A549 (cell line): ENCODE results near the gene RTL1. TPM values are rescaled to one million over a fixed set of nuclear protein-coding genes. Genes with fewer than 3 reads are reported as not detected.

Experiments used
- ATAC-seq, 2 experiments: fragments of 200-7000 bp in 1 of 2; fragments of >200 bp in 1 of 2; cut with Nextera tagmentation in 1 of 2; cut with Tn5 transposase in 1 of 2; 3 replicates each; pipeline versions ENCODE4 v1.8.0 to v1.9.1; 2018 to 2020; ENCODE audit warnings: mild to moderate bottlenecking in 1 of 2, moderate library complexity in 1 of 2
- CTCF ChIA-PET: fragments of 300-600 bp; sonication (Branson Sonifier 250); formaldehyde crosslinking; extraction: SDS; loops from one replicate; lab custom pipeline; 2021; ENCODE audit warnings: antibody characterized with exemption, inconsistent platforms; lab: Yijun Ruan, JAX
- POLR2A ChIA-PET: fragments of 350-600 bp; formaldehyde crosslinking; extraction: SDS; loops from one replicate; lab custom pipeline; 2021; ENCODE audit warnings: antibody characterized with exemption, inconsistent platforms; lab: Yijun Ruan, JAX
- DNase-seq, 2 experiments: peaks; one replicate each; pipeline versions ENCODE4 v3.0.0 to v3.0.0-alpha.2; 2011 to 2016; ENCODE audit warnings: low read depth in 1 of 2, low spot score in 1 of 2
- FAIRE-seq: peaks from 2 replicates; lab custom pipeline; 2011; peaks lifted over from hg19 to GRCh38; lab: Jason Lieb, UNC
- H3K27ac ChIP-seq, 2 experiments: fragments of >200 bp; sonication (Bioruptor Twin); formaldehyde crosslinking; 3 replicates each; pipeline ENCODE4 v1.5.1; 2016 to 2017
- H3K4me1 ChIP-seq: fragments of >200 bp; sonication (Bioruptor Twin); formaldehyde crosslinking; 3 replicates; pipeline ENCODE4 v1.6.1; 2016
- H3K4me2 ChIP-seq: fragments of >200 bp; sonication (Bioruptor Twin); formaldehyde crosslinking; 3 replicates; pipeline ENCODE4 v1.6.1; 2016
- H3K4me3 ChIP-seq: fragments of >200 bp; sonication (Bioruptor Twin); formaldehyde crosslinking; 3 replicates; pipeline ENCODE4 v1.5.1; 2016
- H3K9me3 ChIP-seq: fragments of >200 bp; sonication (Bioruptor Twin); formaldehyde crosslinking; 3 replicates; pipeline ENCODE4 v1.6.1; 2016
- BHLHE40 ChIP-seq: IDR thresholded peaks from 2 replicates; pipeline ENCODE4 v1.6.1; 2012; ENCODE audit warnings: low read depth, low read length, inconsistent platforms
- CEBPB ChIP-seq, 2 experiments: fragments of >200 bp in 1 of 2; sonication (Bioruptor Twin) in 1 of 2; formaldehyde crosslinking in 1 of 2; IDR thresholded peaks; 2 replicates each; pipeline ENCODE4 v1.6.1; 2012 to 2016
- EHMT2 ChIP-seq: fragments of 200-600 bp; sonication (generic); IDR thresholded peaks from 2 replicates; pipeline ENCODE4 v1.6.1; 2016; ENCODE audit warnings: antibody characterized with exemption, low read depth, mild to moderate bottlenecking, moderate library complexity
- ESRRA ChIP-seq: fragments of 150-350 bp; IDR thresholded peaks from 2 replicates; pipeline ENCODE4 v1.6.1; 2014; ENCODE audit warnings: mild to moderate bottlenecking, low read length, borderline replicate concordance
- FOSB ChIP-seq: fragments of 250-450 bp; sonication (Bioruptor Pico); IDR thresholded peaks from 2 replicates; pipeline ENCODE4 v1.5.0; 2020; ENCODE audit warnings: mild to moderate bottlenecking, moderate library complexity
- FOSL2 ChIP-seq, 2 experiments: fragments of 450-650 bp in 1 of 2; fragments of >200 bp in 1 of 2; sonication (Bioruptor Twin) in 1 of 2; formaldehyde crosslinking; IDR thresholded peaks; 2 replicates each; pipeline versions ENCODE4 v1.5.0 to v1.6.1; 2016 to 2020; ENCODE audit warnings: mild to moderate bottlenecking in 1 of 2, moderate library complexity in 1 of 2
- FOXS1 ChIP-seq: fragments of 250-450 bp; sonication (Bioruptor Pico); IDR thresholded peaks from 2 replicates; pipeline ENCODE4 v1.5.0; 2020; ENCODE audit warnings: mild to moderate bottlenecking, moderate library complexity
- JUN ChIP-seq, 2 experiments: fragments of >200 bp; sonication (Bioruptor Twin); formaldehyde crosslinking; IDR thresholded peaks; 2 replicates in 1 of 2; 3 replicates in 1 of 2; pipeline ENCODE4 v1.6.1; 2016 to 2017
- JUNB ChIP-seq: fragments of >200 bp; sonication (Bioruptor Twin); formaldehyde crosslinking; IDR thresholded peaks from 2 replicates; pipeline ENCODE4 v1.6.1; 2016
- RCOR1 ChIP-seq: fragments of 150-350 bp; IDR thresholded peaks from 2 replicates; pipeline ENCODE4 v1.6.1; 2014; ENCODE audit warnings: antibody characterized with exemption, low read length, low read depth
- RNF2 ChIP-seq: fragments of 200-600 bp; sonication (generic); IDR thresholded peaks from 2 replicates; pipeline ENCODE4 v1.6.1; 2016; ENCODE audit warnings: low read depth, mild to moderate bottlenecking, antibody characterized with exemption, moderate library complexity, borderline replicate concordance
- WGBS: methylation state at CpG from one replicate; pipeline ENCODE4 v1.1.6; 2017; ENCODE audit errors: missing lambda C conversion rate; 5-methylcytosine and 5-hydroxymethylcytosine counted together
- polyA plus RNA-seq, 4 experiments: library from polyadenylated mRNA; depleted of rRNA in 3 of 4; stranded (reverse); fragments of >200 nt; fragmentation: RNase III in 1 of 4; extraction: RNeasy Plus Mini Kit Qiagen cat#74134 plus additional on column Dnase treatment in 1 of 4; gene quantifications; 2 replicates in 3 of 4; 3 replicates in 1 of 4; pipeline ENCODE4 v1.2.3, GENCODE V29; 2011 to 2017
- TF ChIP-seq, protein P1 (sequence below): fragments of 450-650 bp; IDR thresholded peaks from 2 replicates; pipeline ENCODE4 v1.6.1; 2014; ENCODE audit warnings: antibody characterized with exemption
- TF ChIP-seq, protein P2 (sequence below): fragments of 200-600 bp; sonication (generic); IDR thresholded peaks from 2 replicates; pipeline ENCODE4 v1.6.1; 2016; ENCODE audit warnings: antibody characterized with exemption, mild to moderate bottlenecking, moderate library complexity
- TF ChIP-seq, protein P3 (sequence below): fragments of 150-350 bp; IDR thresholded peaks from 2 replicates; pipeline ENCODE4 v1.6.1; 2014; ENCODE audit warnings: low read depth, mild to moderate bottlenecking, low read length
- TF ChIP-seq, protein P4 (sequence below): fragments of >200 bp; sonication (Bioruptor Twin); formaldehyde crosslinking; IDR thresholded peaks from 3 replicates; pipeline ENCODE4 v1.6.1; 2016
- TF ChIP-seq, protein P5 (sequence below): fragments of >200 bp; sonication (Bioruptor Twin); formaldehyde crosslinking; IDR thresholded peaks from 3 replicates; pipeline ENCODE4 v1.5.1; 2016
- TF ChIP-seq, protein P6 (sequence below): IDR thresholded peaks from 2 replicates; pipeline ENCODE4 v1.6.1; 2012; ENCODE audit warnings: low read depth, borderline replicate concordance

The RTL1 gene
- polyA plus RNA-seq, 2 of the 4 experiments (the other 2 are of a cell fraction), result 0.01 TPM; not detected in 1

DNA sequence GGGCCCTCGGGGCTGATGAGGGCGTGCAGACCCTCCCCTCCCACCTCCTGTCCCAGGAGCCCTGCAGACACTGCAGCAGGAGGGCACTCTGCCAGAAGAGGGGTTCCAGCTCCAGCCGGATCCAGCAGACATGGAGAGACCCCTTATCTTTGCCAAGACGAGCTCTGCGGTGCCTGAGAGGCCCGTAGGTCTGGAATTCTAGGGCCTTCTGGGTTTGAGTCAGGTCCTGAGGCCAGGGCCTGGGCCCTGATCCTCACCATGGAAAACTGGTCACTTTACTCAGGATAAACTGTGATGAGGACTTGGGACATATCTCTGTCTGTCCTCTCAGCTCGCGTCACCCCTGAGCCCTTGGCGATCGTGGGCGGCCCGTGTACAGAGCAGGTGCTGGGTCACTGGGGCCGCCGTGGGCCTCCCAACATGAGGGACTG, 63.8 kb downstream of the RTL1 start:
- POLR2A ChIA-PET, result no interaction called here

DNA sequence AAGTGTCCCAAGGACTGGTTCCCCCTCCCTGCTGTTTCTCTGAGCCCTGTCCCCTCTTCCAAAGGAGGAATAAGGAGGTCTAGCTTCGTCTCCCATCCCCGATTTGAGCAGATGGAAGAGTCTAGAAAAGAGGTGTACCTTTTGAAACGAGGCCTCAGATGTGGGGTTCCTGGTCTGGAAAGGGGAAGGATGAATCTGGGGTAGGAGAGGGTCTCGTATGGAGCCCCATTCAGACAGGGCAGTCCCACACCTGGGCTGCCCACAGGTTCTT, 64.3 kb downstream of the RTL1 start:
- TF ChIP-seq, protein P1, sequence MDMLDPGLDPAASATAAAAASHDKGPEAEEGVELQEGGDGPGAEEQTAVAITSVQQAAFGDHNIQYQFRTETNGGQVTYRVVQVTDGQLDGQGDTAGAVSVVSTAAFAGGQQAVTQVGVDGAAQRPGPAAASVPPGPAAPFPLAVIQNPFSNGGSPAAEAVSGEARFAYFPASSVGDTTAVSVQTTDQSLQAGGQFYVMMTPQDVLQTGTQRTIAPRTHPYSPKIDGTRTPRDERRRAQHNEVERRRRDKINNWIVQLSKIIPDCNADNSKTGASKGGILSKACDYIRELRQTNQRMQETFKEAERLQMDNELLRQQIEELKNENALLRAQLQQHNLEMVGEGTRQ, result no peak
- TF ChIP-seq, protein P2, sequence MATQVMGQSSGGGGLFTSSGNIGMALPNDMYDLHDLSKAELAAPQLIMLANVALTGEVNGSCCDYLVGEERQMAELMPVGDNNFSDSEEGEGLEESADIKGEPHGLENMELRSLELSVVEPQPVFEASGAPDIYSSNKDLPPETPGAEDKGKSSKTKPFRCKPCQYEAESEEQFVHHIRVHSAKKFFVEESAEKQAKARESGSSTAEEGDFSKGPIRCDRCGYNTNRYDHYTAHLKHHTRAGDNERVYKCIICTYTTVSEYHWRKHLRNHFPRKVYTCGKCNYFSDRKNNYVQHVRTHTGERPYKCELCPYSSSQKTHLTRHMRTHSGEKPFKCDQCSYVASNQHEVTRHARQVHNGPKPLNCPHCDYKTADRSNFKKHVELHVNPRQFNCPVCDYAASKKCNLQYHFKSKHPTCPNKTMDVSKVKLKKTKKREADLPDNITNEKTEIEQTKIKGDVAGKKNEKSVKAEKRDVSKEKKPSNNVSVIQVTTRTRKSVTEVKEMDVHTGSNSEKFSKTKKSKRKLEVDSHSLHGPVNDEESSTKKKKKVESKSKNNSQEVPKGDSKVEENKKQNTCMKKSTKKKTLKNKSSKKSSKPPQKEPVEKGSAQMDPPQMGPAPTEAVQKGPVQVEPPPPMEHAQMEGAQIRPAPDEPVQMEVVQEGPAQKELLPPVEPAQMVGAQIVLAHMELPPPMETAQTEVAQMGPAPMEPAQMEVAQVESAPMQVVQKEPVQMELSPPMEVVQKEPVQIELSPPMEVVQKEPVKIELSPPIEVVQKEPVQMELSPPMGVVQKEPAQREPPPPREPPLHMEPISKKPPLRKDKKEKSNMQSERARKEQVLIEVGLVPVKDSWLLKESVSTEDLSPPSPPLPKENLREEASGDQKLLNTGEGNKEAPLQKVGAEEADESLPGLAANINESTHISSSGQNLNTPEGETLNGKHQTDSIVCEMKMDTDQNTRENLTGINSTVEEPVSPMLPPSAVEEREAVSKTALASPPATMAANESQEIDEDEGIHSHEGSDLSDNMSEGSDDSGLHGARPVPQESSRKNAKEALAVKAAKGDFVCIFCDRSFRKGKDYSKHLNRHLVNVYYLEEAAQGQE, result no peak
- TF ChIP-seq FOXS1 (CRISPR knock-in tag) (no peak), CEBPB (IDR thresholded peaks at IDR 0.05) (no peak), RCOR1 (no peak), JUNB (no peak), FOSB (CRISPR knock-in tag) (no peak), EHMT2 (no peak), JUN (IDR thresholded peaks at IDR 0.05) (no peak), BHLHE40 (no peak)
- TF ChIP-seq, protein P3, sequence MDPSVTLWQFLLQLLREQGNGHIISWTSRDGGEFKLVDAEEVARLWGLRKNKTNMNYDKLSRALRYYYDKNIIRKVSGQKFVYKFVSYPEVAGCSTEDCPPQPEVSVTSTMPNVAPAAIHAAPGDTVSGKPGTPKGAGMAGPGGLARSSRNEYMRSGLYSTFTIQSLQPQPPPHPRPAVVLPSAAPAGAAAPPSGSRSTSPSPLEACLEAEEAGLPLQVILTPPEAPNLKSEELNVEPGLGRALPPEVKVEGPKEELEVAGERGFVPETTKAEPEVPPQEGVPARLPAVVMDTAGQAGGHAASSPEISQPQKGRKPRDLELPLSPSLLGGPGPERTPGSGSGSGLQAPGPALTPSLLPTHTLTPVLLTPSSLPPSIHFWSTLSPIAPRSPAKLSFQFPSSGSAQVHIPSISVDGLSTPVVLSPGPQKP, result no peak
- TF ChIP-seq, protein P4, sequence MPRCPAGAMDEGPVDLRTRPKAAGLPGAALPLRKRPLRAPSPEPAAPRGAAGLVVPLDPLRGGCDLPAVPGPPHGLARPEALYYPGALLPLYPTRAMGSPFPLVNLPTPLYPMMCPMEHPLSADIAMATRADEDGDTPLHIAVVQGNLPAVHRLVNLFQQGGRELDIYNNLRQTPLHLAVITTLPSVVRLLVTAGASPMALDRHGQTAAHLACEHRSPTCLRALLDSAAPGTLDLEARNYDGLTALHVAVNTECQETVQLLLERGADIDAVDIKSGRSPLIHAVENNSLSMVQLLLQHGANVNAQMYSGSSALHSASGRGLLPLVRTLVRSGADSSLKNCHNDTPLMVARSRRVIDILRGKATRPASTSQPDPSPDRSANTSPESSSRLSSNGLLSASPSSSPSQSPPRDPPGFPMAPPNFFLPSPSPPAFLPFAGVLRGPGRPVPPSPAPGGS, result no peak
- TF ChIP-seq, protein P5, sequence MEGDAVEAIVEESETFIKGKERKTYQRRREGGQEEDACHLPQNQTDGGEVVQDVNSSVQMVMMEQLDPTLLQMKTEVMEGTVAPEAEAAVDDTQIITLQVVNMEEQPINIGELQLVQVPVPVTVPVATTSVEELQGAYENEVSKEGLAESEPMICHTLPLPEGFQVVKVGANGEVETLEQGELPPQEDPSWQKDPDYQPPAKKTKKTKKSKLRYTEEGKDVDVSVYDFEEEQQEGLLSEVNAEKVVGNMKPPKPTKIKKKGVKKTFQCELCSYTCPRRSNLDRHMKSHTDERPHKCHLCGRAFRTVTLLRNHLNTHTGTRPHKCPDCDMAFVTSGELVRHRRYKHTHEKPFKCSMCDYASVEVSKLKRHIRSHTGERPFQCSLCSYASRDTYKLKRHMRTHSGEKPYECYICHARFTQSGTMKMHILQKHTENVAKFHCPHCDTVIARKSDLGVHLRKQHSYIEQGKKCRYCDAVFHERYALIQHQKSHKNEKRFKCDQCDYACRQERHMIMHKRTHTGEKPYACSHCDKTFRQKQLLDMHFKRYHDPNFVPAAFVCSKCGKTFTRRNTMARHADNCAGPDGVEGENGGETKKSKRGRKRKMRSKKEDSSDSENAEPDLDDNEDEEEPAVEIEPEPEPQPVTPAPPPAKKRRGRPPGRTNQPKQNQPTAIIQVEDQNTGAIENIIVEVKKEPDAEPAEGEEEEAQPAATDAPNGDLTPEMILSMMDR, result no peak
- ATAC-seq (no peak), DNase-seq (no peak), FAIRE-seq (no peak)
- Histone ChIP-seq H3K4me3 (no peak overlapping the region), H3K9me3 (no peaks in the 10 kb centered on the region), H3K27ac (no peak overlapping the region), H3K4me2 (no peak overlapping the region), H3K4me1 (peaks cover 11% of the 10 kb centered on the region; the same call in 1 of the 3 replicates)
- ChIA-PET POLR2A (no interaction called here), CTCF (interaction anchor here (0.6 kb wide), 1 partner anchor 437 kb away, joined by 8 read pairs; no protein-coding TSS in a partner anchor)
- WGBS, result 47% methylated on average over 4 of the region's 4 CpGs

More for the DNA sequence above, 63.8 kb downstream of the RTL1 start:
- no peak for DNase-seq
- Histone ChIP-seq H3K4me3 (no peak overlapping the region), H3K27ac (no peak overlapping the region), H3K4me1 (peaks cover 11% of the 10 kb centered on the region; the same call in 1 of the 3 replicates), H3K9me3 (no peaks in the 10 kb centered on the region), H3K4me2 (no peak overlapping the region)
- CTCF ChIA-PET, result interaction anchor here (0.6 to 1.3 kb wide), 2 partner anchors 12 to 438 kb away, joined by 3 to 8 read pairs; no protein-coding TSS in a partner anchor
- no peak for FAIRE-seq
- WGBS, result 88% methylated on average over 11 of the region's 14 CpGs
- TF ChIP-seq, protein P6, sequence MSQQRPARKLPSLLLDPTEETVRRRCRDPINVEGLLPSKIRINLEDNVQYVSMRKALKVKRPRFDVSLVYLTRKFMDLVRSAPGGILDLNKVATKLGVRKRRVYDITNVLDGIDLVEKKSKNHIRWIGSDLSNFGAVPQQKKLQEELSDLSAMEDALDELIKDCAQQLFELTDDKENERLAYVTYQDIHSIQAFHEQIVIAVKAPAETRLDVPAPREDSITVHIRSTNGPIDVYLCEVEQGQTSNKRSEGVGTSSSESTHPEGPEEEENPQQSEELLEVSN, result no peak
- TF ChIP-seq FOSL2 (IDR thresholded peaks at IDR 0.05) (no peak), FOSL2 (CRISPR knock-in tag; IDR thresholded peaks at IDR 0.05) (no peak), EHMT2 (no peak), RNF2 (no peak), ESRRA (no peak), RCOR1 (no peak)
- ATAC-seq, result no peak
